Ascending aorta (tissue), 2 donors: ENCODE data around the gene USP24. TPM values are rescaled to one million over a fixed set of nuclear protein-coding genes. Genes with fewer than 3 reads are reported as not detected.

Experiments
- DNase-seq, 2 donors: peaks; one replicate each; pipeline ENCODE4 v3.0.0-alpha.2; 2019; ENCODE audit warnings: low spot score in 2 of 2
- H3K27ac ChIP-seq, 2 donors: fragments of 200-600 bp; sonication (generic); one replicate each; pipeline ENCODE4 v1.5.1; 2016 to 2017; ENCODE audit warnings: mild to moderate bottlenecking in 1 of 2
- H3K27me3 ChIP-seq: fragments of 200-600 bp; sonication (generic); one replicate; pipeline ENCODE4 v1.5.1; 2017
- H3K36me3 ChIP-seq, 2 donors: fragments of 200-600 bp; sonication (generic); one replicate each; pipeline ENCODE4 v1.5.1; 2016
- H3K4me1 ChIP-seq, 2 donors: fragments of 200-600 bp; sonication (generic); one replicate each; pipeline ENCODE4 v1.5.1; 2016 to 2017; ENCODE audit warnings: mild to moderate bottlenecking in 1 of 2
- H3K4me3 ChIP-seq, 2 donors: fragments of 200-600 bp; sonication (generic); one replicate each; pipeline ENCODE4 v1.5.1; 2016 to 2017; ENCODE audit warnings: mild to moderate bottlenecking in 1 of 2
- H3K9me3 ChIP-seq, 2 donors: fragments of 200-600 bp; sonication (generic); one replicate each; pipeline ENCODE4 v1.5.1; 2016
- intact Hi-C: fragments of 100-400 bp; cut with DNase I; formaldehyde crosslinking; loops from one replicate; pipeline ENCODE4 v1.15.1; 2023
- total RNA-seq: library from RNA; depleted of rRNA; stranded (reverse); fragments of >200 nt; gene quantifications from one replicate; pipeline ENCODE4 v1.1.0, GENCODE V29; 2016
- TF ChIP-seq, protein P1 (sequence below), 3 experiments: fragments of 200-600 bp in 2 of 3; fragments of 450-650 bp in 1 of 3; sonication (generic) in 2 of 3; IDR thresholded peaks; one replicate each; pipeline ENCODE4 v1.5.1; 2016 to 2019; ENCODE audit warnings: antibody characterized with exemption in 3 of 3, mild to moderate bottlenecking in 1 of 3, moderate library complexity in 1 of 3

Gene USP24
- total RNA-seq, 1 donor from 2014 or later = 11.2 TPM

DNA sequence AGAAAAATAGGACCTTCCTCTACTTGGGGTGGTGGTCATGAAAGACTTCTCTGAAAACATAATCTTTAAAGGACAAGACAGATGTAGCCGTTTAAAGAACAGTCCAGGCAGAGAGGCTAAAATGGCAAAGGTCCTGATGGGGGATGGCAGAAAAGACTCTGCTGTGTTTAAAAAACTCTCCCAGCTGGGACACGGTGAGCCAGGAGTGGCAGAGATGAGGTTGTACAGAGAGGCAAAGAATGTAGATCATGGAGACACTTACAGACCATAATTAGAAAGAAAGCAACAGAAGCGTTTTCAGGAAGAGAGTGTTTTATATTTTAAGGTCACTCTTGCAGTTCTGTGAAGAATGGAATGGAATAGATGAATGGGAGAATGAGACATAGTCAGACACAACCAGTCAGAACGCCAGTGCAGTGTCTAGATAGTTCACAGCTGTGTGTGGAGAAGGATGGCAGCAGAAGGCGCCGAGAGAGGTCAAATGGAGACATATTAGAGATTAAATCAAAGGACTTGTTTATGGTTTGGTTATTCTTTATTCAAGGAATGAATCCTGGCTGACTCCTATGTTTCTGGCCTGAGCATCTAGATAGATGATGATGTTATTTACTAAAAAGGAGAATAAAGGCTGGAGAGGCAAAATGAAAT is 47.8 kb downstream of the USP24 start:
- TF ChIP-seq, protein P1, sequence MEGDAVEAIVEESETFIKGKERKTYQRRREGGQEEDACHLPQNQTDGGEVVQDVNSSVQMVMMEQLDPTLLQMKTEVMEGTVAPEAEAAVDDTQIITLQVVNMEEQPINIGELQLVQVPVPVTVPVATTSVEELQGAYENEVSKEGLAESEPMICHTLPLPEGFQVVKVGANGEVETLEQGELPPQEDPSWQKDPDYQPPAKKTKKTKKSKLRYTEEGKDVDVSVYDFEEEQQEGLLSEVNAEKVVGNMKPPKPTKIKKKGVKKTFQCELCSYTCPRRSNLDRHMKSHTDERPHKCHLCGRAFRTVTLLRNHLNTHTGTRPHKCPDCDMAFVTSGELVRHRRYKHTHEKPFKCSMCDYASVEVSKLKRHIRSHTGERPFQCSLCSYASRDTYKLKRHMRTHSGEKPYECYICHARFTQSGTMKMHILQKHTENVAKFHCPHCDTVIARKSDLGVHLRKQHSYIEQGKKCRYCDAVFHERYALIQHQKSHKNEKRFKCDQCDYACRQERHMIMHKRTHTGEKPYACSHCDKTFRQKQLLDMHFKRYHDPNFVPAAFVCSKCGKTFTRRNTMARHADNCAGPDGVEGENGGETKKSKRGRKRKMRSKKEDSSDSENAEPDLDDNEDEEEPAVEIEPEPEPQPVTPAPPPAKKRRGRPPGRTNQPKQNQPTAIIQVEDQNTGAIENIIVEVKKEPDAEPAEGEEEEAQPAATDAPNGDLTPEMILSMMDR (IDR thresholded peaks at IDR 0.05) = no peak
- no peaks in the 10 kb centered on the region for H3K27me3 ChIP-seq
- intact Hi-C loops = no loop called here
- DNase-seq = no peak
- H3K4me1 ChIP-seq = no peaks in the 10 kb centered on the region
- peaks cover 14 to 36% of the 10 kb centered on the region in 2 donors for H3K36me3 ChIP-seq
- no peaks in the 10 kb centered on the region for H3K9me3 ChIP-seq
- H3K4me3 ChIP-seq = no peak overlapping the region
- no peak overlapping the region for H3K27ac ChIP-seq

DNA sequence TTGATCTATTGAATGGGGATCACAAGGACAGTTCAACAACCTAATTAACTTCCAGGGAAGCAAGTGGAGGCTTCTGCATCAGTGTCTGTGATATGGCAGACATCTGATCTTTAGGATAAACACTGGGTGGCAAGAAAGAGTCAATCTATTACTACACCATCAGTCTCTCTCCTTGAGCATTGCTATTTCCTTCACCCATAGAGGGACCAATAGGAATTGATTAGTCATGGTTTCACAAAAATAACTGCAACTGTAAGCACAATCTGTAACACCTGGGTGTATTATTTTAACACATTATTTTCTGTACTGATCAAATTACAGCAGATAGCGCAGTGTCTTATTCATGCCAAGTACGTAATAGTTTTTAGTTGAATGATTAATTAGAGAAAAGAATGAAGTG is 50.3 kb downstream of the USP24 start:
- TF ChIP-seq, protein P1 (IDR thresholded peaks at IDR 0.05) = no peak
- no peak for DNase-seq
- Histone ChIP-seq H3K27ac (no peak overlapping the region), H3K27me3 (no peaks in the 10 kb centered on the region), H3K36me3 (peaks cover 22 to 28% of the 10 kb centered on the region in 2 donors), H3K9me3 (no peaks in the 10 kb centered on the region), H3K4me1 (no peaks in the 10 kb centered on the region), H3K4me3 (no peak overlapping the region)
- intact Hi-C loops = no loop called here

DNA sequence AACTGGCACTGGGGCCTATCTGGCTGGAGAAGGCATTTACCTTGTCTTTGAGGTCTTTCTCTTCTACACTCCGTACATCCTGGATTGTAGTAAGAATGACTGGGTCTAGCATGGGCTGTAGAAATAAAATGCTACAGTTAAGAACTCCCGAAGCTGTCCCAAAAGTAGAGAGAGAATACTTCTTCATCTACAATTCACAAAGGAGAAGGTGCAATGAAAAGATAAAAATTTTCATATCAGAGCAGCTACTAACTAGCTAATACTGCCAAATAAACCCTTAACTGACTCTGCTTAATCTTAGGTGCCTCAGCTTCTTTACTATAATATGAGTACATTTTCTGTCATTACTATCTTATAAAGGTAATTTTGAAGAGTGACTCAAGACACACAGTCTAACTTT is 55.6 kb downstream of the USP24 start:
- Histone ChIP-seq H3K36me3 (peaks cover 24 to 43% of the 10 kb centered on the region in 2 donors), H3K27ac (no peak overlapping the region), H3K27me3 (no peaks in the 10 kb centered on the region), H3K9me3 (no peaks in the 10 kb centered on the region), H3K4me3 (no peak overlapping the region), H3K4me1 (no peaks in the 10 kb centered on the region)
- TF ChIP-seq, protein P1 (IDR thresholded peaks at IDR 0.05) = no peak
- no peak for DNase-seq
- intact Hi-C loops = no loop called here

DNA sequence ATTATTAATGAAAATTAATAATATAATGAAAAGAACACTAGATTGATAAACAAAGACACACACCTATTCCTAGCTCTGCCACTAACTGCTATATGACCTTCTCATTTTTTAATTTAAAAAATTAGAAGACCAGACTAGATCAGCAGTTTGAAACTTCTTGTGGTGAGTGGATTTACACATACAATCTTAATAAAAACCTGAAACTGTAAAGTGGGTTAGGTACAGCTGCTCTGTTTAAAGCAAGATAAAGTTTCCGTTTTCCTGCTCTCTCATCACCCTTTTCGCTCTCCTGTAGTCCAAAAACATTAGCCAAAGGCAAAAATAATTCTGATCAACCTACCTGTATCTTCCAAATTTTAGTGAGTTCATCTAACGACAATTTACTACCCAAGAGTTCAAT is 58.6 kb downstream of the USP24 start:
- DNase-seq = no peak
- H3K9me3 ChIP-seq = no peaks in the 10 kb centered on the region
- TF ChIP-seq, protein P1 (IDR thresholded peaks at IDR 0.05) = no peak
- intact Hi-C loops = no loop called here
- H3K4me1 ChIP-seq = no peaks in the 10 kb centered on the region
- no peak overlapping the region for H3K27ac ChIP-seq
- peaks cover 41 to 65% of the 10 kb centered on the region in 2 donors for H3K36me3 ChIP-seq
- no peaks in the 10 kb centered on the region for H3K27me3 ChIP-seq
- no peak overlapping the region for H3K4me3 ChIP-seq

DNA sequence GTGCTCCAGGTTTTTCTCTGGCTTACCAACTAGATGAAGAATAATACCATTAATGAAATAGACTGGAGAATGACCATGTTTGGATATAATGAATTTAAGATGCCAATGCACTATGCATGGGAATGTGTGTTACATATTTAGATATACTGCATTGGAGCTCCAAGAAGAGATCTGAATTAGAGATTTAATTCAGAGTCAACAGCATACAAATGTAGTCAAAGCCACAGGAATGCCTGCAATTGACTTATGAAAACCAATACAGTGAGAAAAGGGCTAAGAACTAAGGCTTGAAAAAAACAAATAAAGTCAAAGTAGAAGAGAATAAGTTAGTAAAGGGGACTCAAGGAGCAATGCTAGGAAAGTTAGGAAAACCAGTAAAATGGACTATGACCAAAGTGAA is 59.1 kb downstream of the USP24 start:
- H3K4me3 ChIP-seq = no peak overlapping the region
- peaks cover 45 to 68% of the 10 kb centered on the region in 2 donors for H3K36me3 ChIP-seq
- no peak for DNase-seq
- TF ChIP-seq, protein P1 (IDR thresholded peaks at IDR 0.05) = no peak
- intact Hi-C loops = no loop called here
- H3K27me3 ChIP-seq = no peaks in the 10 kb centered on the region
- no peaks in the 10 kb centered on the region for H3K9me3 ChIP-seq
- no peak overlapping the region for H3K27ac ChIP-seq
- H3K4me1 ChIP-seq = no peaks in the 10 kb centered on the region

DNA sequence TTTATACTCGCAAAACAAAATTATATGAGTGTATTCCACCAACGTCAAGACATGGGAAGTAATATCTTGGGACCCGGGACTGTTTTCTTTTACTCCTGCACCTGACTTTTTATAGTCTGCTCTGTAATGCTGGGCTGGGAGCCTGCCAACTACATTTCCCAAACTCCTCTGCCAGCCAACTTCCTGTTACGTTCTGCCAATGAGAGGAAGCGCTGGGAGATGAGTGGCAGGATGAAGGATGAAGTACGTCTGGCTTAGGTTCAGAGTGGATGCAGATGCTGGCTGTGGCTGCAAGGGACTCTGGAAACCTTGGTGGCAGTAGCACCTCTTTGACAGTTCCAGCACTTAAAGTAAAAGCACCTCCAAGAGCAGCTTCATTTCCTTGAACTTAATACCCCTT is 59.6 kb downstream of the USP24 start:
- intact Hi-C loops = no loop called here
- Histone ChIP-seq H3K36me3 (peaks cover 42 to 62% of the 10 kb centered on the region in 2 donors), H3K27ac (no peak overlapping the region), H3K9me3 (no peaks in the 10 kb centered on the region), H3K4me1 (no peaks in the 10 kb centered on the region), H3K27me3 (no peaks in the 10 kb centered on the region), H3K4me3 (no peak overlapping the region)
- TF ChIP-seq, protein P1 (IDR thresholded peaks at IDR 0.05) = no peak
- DNase-seq = peak in 1 of 2 donors; percentile 67
